Nephron progenitor cell (in vitro differentiated cells): ENCODE measurements around the gene SPNS3.

ENCODE experiments used
- DNase-seq: peaks from one replicate; pipeline ENCODE4 v3.0.0; 2021
- H3K27ac Mint-ChIP-seq: 2 replicates; pipeline ENCODE4 v1.8.0; 2021; ENCODE audit warnings: mild to moderate bottlenecking, moderate library complexity, mixed read lengths
- H3K27me3 Mint-ChIP-seq: 2 replicates; pipeline ENCODE4 v1.8.0; 2021; ENCODE audit warnings: mild to moderate bottlenecking, low read depth, mixed read lengths; ENCODE audit not compliant: poor library complexity
- H3K36me3 Mint-ChIP-seq: 2 replicates; pipeline ENCODE4 v1.8.0; 2021; ENCODE audit warnings: low read depth, mixed read lengths
- H3K4me1 Mint-ChIP-seq: 2 replicates; pipeline ENCODE4 v1.8.0; 2021; ENCODE audit warnings: mixed read lengths
- H3K4me3 Mint-ChIP-seq: 2 replicates; pipeline ENCODE4 v1.8.0; 2021; ENCODE audit warnings: mild to moderate bottlenecking, moderate library complexity, mixed read lengths
- H3K9me3 Mint-ChIP-seq: 2 replicates; pipeline ENCODE4 v1.8.0; 2021; ENCODE audit warnings: mild to moderate bottlenecking, moderate library complexity, mixed read lengths
- TF ChIP-seq, protein P1 (sequence below): fragments of 200-600 bp; sonication (generic); IDR thresholded peaks from 2 replicates; pipeline ENCODE4 v1.5.0; 2021; ENCODE audit warnings: antibody characterized with exemption

SPNS3 gene

DNA sequence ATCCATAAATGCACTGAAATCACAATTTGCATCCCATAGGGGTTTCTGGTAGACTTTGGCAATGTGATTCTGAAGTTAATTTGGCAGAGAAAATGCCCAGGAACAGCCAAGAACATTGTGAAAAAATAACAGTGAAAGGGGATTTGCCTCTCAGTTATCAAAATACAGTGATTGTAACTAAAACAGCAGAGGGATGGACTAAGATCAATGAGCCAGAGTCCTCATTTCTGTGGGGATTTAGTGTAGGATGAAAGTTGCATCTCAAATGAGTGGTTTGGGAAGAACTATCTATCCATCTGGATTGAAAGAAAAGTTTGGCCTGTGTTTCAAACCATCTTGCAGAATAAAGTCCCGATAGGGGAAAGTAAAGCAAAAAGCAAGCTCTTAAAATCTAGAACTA lies 93.4 kb downstream of the SPNS3 start:
- Mint-ChIP-seq H3K36me3 (no peaks in the 10 kb centered on the region), H3K4me3 (no peak overlapping the region), H3K27ac (no peak overlapping the region), H3K9me3 (no peaks in the 10 kb centered on the region), H3K27me3 (peaks cover 10% of the 10 kb centered on the region), H3K4me1 (peaks cover 44% of the 10 kb centered on the region)
- TF ChIP-seq, protein P1, sequence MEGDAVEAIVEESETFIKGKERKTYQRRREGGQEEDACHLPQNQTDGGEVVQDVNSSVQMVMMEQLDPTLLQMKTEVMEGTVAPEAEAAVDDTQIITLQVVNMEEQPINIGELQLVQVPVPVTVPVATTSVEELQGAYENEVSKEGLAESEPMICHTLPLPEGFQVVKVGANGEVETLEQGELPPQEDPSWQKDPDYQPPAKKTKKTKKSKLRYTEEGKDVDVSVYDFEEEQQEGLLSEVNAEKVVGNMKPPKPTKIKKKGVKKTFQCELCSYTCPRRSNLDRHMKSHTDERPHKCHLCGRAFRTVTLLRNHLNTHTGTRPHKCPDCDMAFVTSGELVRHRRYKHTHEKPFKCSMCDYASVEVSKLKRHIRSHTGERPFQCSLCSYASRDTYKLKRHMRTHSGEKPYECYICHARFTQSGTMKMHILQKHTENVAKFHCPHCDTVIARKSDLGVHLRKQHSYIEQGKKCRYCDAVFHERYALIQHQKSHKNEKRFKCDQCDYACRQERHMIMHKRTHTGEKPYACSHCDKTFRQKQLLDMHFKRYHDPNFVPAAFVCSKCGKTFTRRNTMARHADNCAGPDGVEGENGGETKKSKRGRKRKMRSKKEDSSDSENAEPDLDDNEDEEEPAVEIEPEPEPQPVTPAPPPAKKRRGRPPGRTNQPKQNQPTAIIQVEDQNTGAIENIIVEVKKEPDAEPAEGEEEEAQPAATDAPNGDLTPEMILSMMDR: no peak
- no peak for DNase-seq

DNA sequence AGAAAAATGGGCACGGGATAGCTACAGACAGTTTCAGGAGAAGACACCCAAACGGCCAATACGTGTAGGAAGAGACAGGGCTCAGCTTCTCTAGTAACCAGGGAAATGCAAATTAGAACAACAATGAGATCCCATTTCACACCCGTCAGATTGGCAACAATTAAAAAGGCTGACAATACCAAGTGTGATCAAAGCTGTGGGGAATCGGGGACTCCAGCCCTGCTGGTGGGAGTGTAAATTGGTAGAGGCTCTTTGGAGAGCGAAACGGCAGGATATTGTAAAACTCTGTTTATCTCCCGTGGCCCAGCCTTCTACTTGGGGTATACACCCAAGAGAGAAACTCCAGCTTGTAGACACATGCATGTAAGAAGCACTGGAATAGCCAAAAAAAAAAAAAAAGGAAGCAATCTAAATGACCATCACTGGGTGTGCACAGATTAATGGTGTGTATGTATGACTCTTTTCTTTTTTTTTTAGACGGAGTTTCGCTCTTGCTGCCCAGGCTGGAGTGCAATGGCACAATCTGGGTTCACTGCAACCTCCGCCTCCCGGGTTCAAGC lies 93.9 kb downstream of the SPNS3 start:
- Mint-ChIP-seq H3K27ac (no peak overlapping the region), H3K9me3 (no peaks in the 10 kb centered on the region), H3K36me3 (no peaks in the 10 kb centered on the region), H3K4me3 (no peak overlapping the region), H3K4me1 (peaks cover 40% of the 10 kb centered on the region), H3K27me3 (peaks cover 10% of the 10 kb centered on the region)
- DNase-seq: no peak
- TF ChIP-seq, protein P1: no peak

DNA sequence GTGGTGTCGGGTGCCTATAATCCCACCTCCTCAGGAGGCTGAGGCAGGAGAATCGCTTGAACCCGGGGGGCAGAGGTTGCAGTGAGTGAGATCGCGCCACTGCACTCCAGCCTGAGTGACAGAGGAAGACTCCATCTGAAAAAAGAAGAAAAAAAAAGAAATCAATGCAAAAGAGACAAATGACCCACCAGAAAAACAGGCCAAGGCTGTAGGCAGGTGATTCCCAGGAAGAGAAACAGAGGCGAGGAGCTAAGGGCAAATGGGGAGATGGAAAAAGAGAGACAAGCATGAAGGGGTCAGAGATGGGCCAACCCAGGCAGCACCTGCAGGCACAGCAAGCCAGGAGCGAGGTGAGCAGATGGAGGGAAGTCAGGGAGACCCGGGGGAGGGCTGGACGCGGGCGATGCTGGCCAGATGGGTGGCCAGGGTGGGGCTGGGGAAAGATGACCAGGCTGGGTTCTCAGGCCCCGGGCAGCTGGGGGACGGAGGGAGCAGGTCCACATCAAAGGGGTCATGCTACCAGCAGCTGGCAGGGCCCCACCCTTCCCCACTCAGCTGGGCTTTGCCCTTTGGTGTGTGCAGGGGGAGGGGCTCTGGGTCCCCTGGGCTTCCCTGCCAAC lies 95.9 kb downstream of the SPNS3 start:
- Mint-ChIP-seq H3K36me3 (no peaks in the 10 kb centered on the region), H3K4me1 (peaks cover 28% of the 10 kb centered on the region), H3K4me3 (no peak overlapping the region), H3K27me3 (peaks cover 10% of the 10 kb centered on the region), H3K9me3 (no peaks in the 10 kb centered on the region), H3K27ac (peak overlapping the region; percentile 55)
- no peak for DNase-seq
- TF ChIP-seq, protein P1: no peak

DNA sequence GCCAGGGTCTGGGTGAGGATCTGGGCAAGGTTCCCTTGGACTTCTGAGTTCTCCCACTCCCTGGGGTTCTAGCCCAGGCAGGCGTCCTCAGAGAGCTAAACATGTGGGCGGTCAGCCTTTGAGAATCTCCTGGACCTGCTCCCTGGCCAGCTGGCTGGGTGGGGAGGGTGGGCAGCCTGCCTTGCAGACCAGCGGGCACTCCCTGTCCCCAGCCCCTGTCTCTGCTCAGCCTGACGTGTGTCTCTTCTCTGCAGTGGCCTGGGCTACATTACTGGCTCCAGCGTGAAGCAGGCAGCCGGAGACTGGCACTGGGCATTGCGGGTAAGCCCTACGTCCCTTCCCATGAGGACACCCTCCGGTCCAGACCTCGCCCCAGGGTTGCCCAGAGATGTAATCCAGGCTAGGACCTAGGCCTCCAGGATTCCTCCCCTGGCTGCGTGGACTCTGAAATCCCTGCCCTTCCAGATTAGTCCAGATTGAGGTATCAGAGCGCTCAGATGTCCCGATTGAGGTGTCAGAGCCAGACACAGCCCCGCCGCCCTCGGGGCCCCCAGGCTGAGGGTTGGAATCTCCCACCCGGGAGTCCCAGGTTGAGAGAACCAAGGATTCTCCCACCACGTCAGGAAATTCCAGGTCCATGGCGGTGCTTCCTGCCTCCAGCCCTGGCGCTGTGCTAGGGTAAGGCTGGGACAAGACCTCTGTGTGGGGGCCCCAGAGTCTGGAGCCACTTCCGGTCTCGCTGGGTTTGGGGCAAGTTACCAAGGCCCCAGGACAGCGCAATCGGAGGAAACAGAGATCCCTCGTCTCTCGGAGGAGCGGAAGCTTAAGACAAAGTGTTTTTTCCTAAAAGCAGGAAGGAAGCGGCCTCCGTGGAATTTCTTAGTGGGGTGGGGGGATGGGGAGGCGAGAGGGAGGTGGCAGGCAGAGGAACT lies 97.3 kb downstream of the SPNS3 start:
- peaks cover 9% of the 10 kb centered on the region for H3K27me3 Mint-ChIP-seq
- TF ChIP-seq, protein P1: no peak
- H3K4me3 Mint-ChIP-seq: no peak overlapping the region
- no peaks in the 10 kb centered on the region for H3K36me3 Mint-ChIP-seq
- H3K9me3 Mint-ChIP-seq: no peaks in the 10 kb centered on the region
- peaks cover 39% of the 10 kb centered on the region for H3K4me1 Mint-ChIP-seq
- no peak for DNase-seq
- no peak overlapping the region for H3K27ac Mint-ChIP-seq

DNA sequence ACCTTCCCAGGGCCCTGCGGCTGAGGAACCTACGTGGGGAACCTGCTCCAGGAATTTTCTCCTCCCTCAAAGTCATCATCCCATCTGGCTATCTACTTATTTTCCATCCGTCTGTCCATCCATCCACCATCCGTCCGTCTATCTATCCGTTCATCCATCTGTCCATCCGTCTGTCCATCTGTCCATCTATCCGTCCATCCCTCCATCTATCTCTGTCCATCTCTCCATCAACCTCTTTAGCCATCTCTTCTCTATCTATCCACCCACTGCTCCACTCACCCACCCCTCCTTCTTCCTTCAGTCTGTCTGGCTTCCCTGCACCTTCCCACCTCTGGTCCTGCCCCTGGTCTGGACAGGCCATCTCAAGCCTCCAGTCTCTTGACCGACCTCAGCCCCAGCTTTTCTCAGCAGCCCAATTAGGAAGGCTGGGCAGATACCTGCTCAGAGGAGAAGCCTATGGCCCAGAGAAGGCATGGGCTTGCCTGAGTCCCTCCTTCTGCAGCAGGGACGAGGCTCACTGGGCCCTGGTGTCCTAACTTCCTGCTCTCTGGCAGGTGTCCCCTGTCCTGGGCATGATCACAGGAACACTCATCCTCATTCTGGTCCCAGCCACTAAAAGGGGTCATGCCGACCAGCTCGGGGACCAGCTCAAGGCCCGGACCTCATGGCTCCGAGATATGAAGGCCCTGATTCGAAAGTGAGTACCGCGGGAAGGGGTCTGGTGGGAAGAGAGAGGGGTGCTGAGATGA lies 98.4 kb downstream of the SPNS3 start:
- H3K36me3 Mint-ChIP-seq: no peaks in the 10 kb centered on the region

More for the DNA sequence above, 98.4 kb downstream of the SPNS3 start:
- DNase-seq: no peak
- Mint-ChIP-seq H3K9me3 (no peaks in the 10 kb centered on the region), H3K4me1 (peaks cover 42% of the 10 kb centered on the region), H3K4me3 (no peak overlapping the region), H3K27me3 (peaks cover 7% of the 10 kb centered on the region), H3K27ac (peak overlapping the region; percentile 49)
- TF ChIP-seq, protein P1: no peak
